Measurements from ENCODE around the gene TCFL5.
"Not testable (repeated sequence)": the region's sequence is repeated elsewhere in the genome, so short reads cannot be mapped to it uniquely, and the experiment has no call there.

The TCFL5 gene

GRCh38 chr20:62879275-62880146 is 17.9 kb upstream of the TCFL5 start:
- no peak for DNase-seq

- no peak for DNase-seq
Measured at GRCh38 chr20:62878244-62879038, 16.8 kb upstream of the TCFL5 start.

GRCh38 chr20:62876902-62877816 is 15.5 kb upstream of the TCFL5 start:
- DNase-seq = no peak

- no peak for DNase-seq
Measured at GRCh38 chr20:62876501-62876901, 14.9 kb upstream of the TCFL5 start.

GRCh38 chr20:62875419-62876361 is 14.1 kb upstream of the TCFL5 start:
- no peak for DNase-seq

GRCh38 chr20:62874964-62875344 is 13.3 kb upstream of the TCFL5 start:
- DNase-seq = no peak

GRCh38 chr20:62873681-62874031 is 12.0 kb upstream of the TCFL5 start:
- not testable (repeated sequence) for DNase-seq

- no peak for DNase-seq
Measured at GRCh38 chr20:62873280-62873679, 11.7 kb upstream of the TCFL5 start.

GRCh38 chr20:62872862-62873261 is 11.2 kb upstream of the TCFL5 start:
- no peak for DNase-seq

- no peak for DNase-seq
Measured at GRCh38 chr20:62872184-62872847, 10.7 kb upstream of the TCFL5 start.

GRCh38 chr20:62864207-62864606 is 2.6 kb upstream of the TCFL5 start:
- no peak for DNase-seq

- peak; percentile 37 for DNase-seq
Measured at GRCh38 chr20:62860924-62861691, 514 bp downstream of the TCFL5 start.

- DNase-seq = no peak
Measured at GRCh38 chr20:62860391-62860923, 1.2 kb downstream of the TCFL5 start.

- DNase-seq = no peak
Measured at GRCh38 chr20:62859721-62860120, 1.9 kb downstream of the TCFL5 start.

GRCh38 chr20:62858058-62858830 is 3.4 kb downstream of the TCFL5 start:
- no peak for DNase-seq

- no peak for DNase-seq
Measured at GRCh38 chr20:62856931-62857619, 4.5 kb downstream of the TCFL5 start.

GRCh38 chr20:62855120-62855519 is 6.5 kb downstream of the TCFL5 start:
- DNase-seq = no peak

GRCh38 chr20:62854121-62854520 is 7.5 kb downstream of the TCFL5 start:
- no peak for DNase-seq

- DNase-seq = not testable (repeated sequence)
Measured at GRCh38 chr20:62853304-62853703, 8.3 kb downstream of the TCFL5 start.

All from T-helper 9 cell (primary cell).